OCI-M2 (cell line): ENCODE results near the gene PIM3.

Experiments used
- DNase-seq: peaks from one replicate; lab custom pipeline; 2025; ENCODE audit not compliant: unreplicated experiment; lab: John Stamatoyannopoulos, UW

The PIM3 gene

DNA sequence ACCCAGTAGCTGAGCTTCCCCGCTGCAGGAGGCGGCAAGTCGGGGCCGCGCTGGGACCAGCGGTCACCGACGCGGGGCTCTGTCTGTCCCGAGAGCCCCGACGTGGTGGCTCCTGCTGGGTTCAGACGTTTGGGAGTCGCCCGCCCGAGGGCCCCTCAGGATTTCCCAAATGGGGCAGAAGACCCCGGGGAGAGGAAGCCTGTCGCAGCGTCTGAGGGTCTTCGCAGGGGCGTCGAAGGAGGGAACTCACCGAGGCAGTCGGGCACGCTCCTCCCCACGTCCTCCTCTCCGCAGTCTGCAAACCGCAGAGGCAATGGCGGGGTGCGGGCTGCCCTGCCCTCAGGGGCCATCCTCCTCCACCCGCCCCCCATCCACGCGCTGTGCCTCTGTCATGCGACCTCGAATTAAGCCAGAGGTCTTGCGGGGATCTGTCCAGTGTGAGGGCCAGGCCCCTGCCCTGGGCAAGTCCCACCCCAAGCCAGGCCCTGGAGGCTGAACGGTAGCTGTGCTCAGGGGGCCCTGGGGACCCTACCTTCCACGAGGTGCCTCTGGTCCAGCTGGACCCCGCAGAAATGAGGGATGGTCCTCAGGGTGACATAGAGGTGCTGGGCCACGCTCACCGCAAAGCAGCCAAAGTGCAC, 39.5 kb downstream of the PIM3 start:
- no peak for DNase-seq

DNA sequence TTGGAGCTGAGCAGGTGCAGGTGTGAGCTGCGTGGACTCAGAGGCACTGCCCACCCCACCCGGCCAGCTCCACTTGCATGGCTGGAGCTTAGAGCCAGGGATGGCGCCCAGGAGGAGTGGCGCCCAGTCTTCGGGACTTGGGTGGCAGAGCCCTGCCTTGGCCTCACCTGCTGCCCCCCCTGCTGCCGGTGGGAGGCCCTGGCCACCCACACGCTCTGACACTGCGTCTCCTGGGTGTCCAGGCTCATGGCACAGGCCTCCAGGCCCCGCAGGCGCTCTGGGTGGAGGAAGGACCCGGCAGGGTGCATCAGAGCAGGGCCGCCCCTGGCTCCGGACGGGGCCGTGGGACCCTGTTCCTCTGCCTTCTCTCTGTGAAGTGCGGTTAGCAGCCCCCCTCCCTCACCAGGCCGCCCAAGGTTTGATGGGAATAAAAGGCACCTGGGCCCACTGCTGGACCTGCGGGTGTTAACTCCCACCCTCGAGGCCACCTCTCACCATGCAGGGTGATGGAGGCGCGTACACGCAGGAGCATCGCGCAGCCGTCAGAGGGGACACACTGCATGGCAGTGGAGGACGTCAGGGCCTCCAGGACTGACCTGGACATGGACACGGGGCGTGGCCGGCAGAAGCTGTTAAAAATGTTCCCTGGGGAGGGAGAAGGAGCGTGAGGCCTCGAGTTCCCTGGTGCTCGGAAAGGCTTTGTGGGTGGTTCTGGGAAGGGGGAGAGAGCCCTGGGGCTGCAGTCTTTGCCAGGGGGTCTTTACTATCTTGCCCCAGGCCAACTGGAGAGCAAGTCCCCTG, 40.2 kb downstream of the PIM3 start:
- DNase-seq, result no peak

- DNase-seq, result no peak
These were observed 41.0 kb downstream of the PIM3 start for GRCh38 chr22:50001388-50002231.

DNA sequence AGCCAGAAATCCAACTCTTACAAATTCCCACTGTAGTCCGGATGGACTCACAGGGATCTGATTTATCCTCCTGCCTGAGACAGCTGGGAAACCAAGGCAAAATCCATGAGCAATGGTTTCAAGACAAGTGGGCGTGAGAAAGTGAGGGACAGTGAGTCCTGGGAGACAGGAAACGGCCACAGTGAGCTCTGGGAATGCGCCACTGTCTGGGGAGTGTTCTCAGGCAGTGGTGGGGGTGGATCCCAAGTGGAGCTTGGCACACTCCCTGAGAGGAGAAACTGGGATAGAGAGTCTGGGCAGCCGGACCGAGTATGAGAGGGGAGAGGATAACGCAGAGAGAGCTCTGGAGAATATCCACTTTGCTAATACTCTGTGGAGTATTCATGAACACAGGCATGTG, 42.2 kb downstream of the PIM3 start:
- no peak for DNase-seq

DNA sequence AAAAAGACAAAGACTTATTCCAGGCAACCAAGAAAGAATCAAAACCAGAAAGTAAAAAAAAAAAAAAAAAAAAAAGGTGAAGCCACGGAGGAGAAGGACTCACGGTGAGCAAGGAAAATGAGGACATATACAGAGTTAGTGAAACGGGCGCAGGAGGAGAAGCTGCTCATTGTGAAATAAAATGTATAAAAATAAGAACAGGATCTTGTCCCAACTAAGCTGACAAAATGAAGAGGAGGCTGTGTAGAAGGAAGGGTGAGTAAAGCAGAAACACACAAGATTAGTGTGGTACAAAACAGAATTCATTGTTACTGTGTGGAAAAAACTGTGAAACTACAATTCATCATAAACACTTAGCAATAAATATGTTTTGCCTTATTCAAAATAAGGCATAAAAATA, 44.3 kb downstream of the PIM3 start:
- no peak for DNase-seq

DNA sequence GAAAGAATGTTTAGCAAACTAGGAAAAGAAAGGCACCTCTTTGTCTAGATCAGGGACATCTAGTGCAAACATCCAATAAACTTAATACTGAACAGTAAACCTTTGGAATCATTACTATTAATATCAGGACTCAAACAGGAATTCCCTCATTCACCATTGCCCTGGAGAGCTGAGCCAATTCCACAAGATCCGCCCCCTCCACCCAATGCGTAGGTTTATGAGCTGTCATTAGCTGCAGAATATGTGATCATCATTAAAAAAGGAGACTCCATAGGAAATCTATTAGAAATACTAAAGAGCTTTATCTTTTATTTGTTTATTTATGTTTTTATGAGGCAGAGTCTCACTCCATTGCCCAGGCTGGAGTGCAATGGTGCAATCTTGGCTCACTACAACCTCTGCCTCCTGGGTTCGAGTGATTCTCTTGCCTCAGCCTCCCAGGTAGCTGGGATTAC, 46.5 kb downstream of the PIM3 start:
- no peak for DNase-seq

- DNase-seq, result no peak
These were observed 47.8 kb downstream of the PIM3 start for GRCh38 chr22:50008151-50009040.

- DNase-seq, result no peak
These were observed 48.7 kb downstream of the PIM3 start for GRCh38 chr22:50009251-50009650.

- DNase-seq, result no peak
These were observed 49.4 kb downstream of the PIM3 start for GRCh38 chr22:50009765-50010675.

GRCh38 chr22:50010676-50011446, 50.3 kb downstream of the PIM3 start:
- DNase-seq, result no peak

GRCh38 chr22:50011447-50012210, 51.1 kb downstream of the PIM3 start:
- DNase-seq, result no peak

GRCh38 chr22:50012211-50013181, 51.9 kb downstream of the PIM3 start, which contains the start of gene IL17REL:
TSS of gene IL17REL (minus strand) at chr22:50012765. CDS start at chr22:50012646, 119 bp downstream.
- no peak for DNase-seq
